SU-DHL-6 (cell line): ENCODE data around the gene TNS1.

Experiments used
- H2AFZ ChIP-seq: fragments of 200-600 bp; sonication (generic); 2 replicates; pipeline ENCODE4 v1.6.1; 2014; ENCODE audit warnings: low read depth, mild to moderate bottlenecking, moderate library complexity, mixed read lengths, antibody characterized with exemption, low read length; ENCODE audit not compliant: severe bottlenecking
- H3F3A ChIP-seq: fragments of 200-600 bp; shearing (Covaris generic); 2 replicates; pipeline ENCODE4 v1.6.0; 2016; ENCODE audit warnings: antibody characterized with exemption, mild to moderate bottlenecking; ENCODE audit not compliant: insufficient read depth
- H3K27ac ChIP-seq: fragments of 200-600 bp; sonication (generic); 2 replicates; pipeline ENCODE4 v1.5.1; 2016; ENCODE audit warnings: low read depth, mild to moderate bottlenecking, low read length, moderate library complexity, mixed read lengths
- H3K27me3 ChIP-seq: fragments of 200-600 bp; sonication (generic), shearing (Covaris generic); 2 replicates; pipeline ENCODE4 v1.6.0; 2014; ENCODE audit warnings: mild to moderate bottlenecking, low read length
- H3K36me3 ChIP-seq: fragments of 200-600 bp; sonication (generic); 2 replicates; pipeline ENCODE4 v1.6.1; 2014; ENCODE audit warnings: mild to moderate bottlenecking, low read length, mixed read lengths
- H3K4me2 ChIP-seq: fragments of 300-600, 200-600 bp; shearing (Covaris generic), sonication (generic); 2 replicates; pipeline ENCODE4 v1.6.0; 2014; ENCODE audit warnings: low read length, low read depth, mild to moderate bottlenecking; ENCODE audit not compliant: poor library complexity, severe bottlenecking
- H3K4me3 ChIP-seq: fragments of 200-600 bp; sonication (generic); 2 replicates; pipeline ENCODE4 v1.5.1; 2014; ENCODE audit warnings: antibody characterized with exemption, low read length, mild to moderate bottlenecking, mixed read lengths; ENCODE audit not compliant: insufficient read depth, poor library complexity, severe bottlenecking
- H3K79me2 ChIP-seq: fragments of 200-600 bp; sonication (generic); 2 replicates; pipeline ENCODE4 v1.6.1; 2014; ENCODE audit warnings: mild to moderate bottlenecking, low read length, moderate library complexity; ENCODE audit not compliant: insufficient read depth
- H3K9ac ChIP-seq: fragments of 200-600 bp; sonication (generic); 2 replicates; pipeline ENCODE4 v1.7.0; 2014; ENCODE audit warnings: mild to moderate bottlenecking, low read length
- H3K9me2 ChIP-seq: fragments of 200-600 bp; sonication (generic); replicated peaks from 2 replicates; pipeline ENCODE4 v1.6.1; 2014; ENCODE audit warnings: low read length; ENCODE audit not compliant: insufficient read depth
- H3K9me3 ChIP-seq: fragments of 200-600 bp; sonication (generic); 2 replicates; pipeline ENCODE4 v1.6.1; 2014; ENCODE audit warnings: low read length, mixed read lengths; ENCODE audit not compliant: insufficient read depth
- H4K20me1 ChIP-seq: fragments of 200-600 bp; sonication (generic); 2 replicates; pipeline ENCODE4 v1.6.1; 2014; ENCODE audit warnings: low read depth, mild to moderate bottlenecking, antibody characterized with exemption, low read length, moderate library complexity, mixed read lengths
- CTCF ChIP-seq: fragments of 200-600 bp; sonication (generic); IDR thresholded peaks from one replicate; pipeline ENCODE4 v1.5.1; 2017; ENCODE audit warnings: antibody characterized with exemption, mild to moderate bottlenecking, low read length, moderate library complexity; ENCODE audit not compliant: insufficient read depth, poor library complexity, severe bottlenecking
- EZH2phosphoT487 ChIP-seq: fragments of 200-600 bp; sonication (generic), shearing (Covaris generic); conservative IDR thresholded peaks from 2 replicates; pipeline ENCODE4 v1.6.1; 2018; ENCODE audit warnings: mild to moderate bottlenecking, antibody characterized with exemption, low read length, moderate library complexity, mixed read lengths

TNS1 gene

DNA sequence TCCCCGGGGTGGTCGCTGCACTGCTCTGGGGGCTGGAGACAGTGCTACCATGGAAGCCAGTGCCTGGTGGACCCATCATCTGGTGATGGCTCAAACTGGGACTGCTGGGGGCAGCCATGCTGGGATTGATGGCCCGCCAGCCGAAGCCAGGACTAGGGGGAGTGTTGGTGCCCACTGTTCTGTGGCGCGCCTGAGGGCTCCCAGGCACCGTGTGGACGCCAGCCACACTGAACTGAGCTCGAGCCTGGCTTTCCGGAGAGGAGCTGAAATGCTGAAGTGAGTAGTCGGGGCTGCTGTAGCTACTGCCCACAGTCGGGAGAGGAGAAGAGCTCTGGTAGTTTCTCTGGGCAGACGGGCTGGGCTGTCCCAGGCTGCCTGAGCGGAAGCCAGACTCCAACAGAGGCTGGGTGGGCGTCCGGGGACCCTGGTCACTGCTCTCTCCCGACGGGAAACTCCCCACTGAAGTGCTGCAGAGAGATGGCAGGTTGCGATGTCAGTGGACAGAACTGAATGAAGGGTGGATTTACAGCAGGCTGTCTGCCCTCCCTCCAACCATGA, 184.4 kb downstream of the TNS1 start:
- H3K36me3 ChIP-seq, result no peaks in the 10 kb centered on the region
- no peak overlapping the region for H3K4me2 ChIP-seq
- H3K27me3 ChIP-seq, result no peaks in the 10 kb centered on the region
- H3K4me3 ChIP-seq, result no peak overlapping the region
- H3K27ac ChIP-seq, result no peak overlapping the region
- H3K9ac ChIP-seq, result no peak overlapping the region
- no peaks in the 10 kb centered on the region for H4K20me1 ChIP-seq
- H3K9me3 ChIP-seq, result no peaks in the 10 kb centered on the region
- H3K79me2 ChIP-seq, result no peaks in the 10 kb centered on the region
- TF ChIP-seq CTCF (no peak), EZH2phosphoT487 (no peak)
- no peak overlapping the region for H2AFZ ChIP-seq
- no peaks in the 10 kb centered on the region for H3K9me2 ChIP-seq
- H3F3A ChIP-seq, result no peaks in the 10 kb centered on the region

- Histone ChIP-seq H3K9me3 (no peaks in the 10 kb centered on the region), H3K27me3 (no peaks in the 10 kb centered on the region), H3K4me3 (no peak overlapping the region), H3K9ac (no peak overlapping the region), H3K27ac (no peak overlapping the region), H3K4me2 (no peak overlapping the region), H3K9me2 (no peaks in the 10 kb centered on the region), H3K79me2 (no peaks in the 10 kb centered on the region), H2AFZ (no peak overlapping the region), H3F3A (no peaks in the 10 kb centered on the region), H3K36me3 (no peaks in the 10 kb centered on the region), H4K20me1 (no peaks in the 10 kb centered on the region)
- no peak for TF ChIP-seq EZH2phosphoT487
- TF ChIP-seq CTCF, result no peak
Observed at GRCh38 chr2:217817466-217818292, 185.1 kb downstream of the TNS1 start.

DNA sequence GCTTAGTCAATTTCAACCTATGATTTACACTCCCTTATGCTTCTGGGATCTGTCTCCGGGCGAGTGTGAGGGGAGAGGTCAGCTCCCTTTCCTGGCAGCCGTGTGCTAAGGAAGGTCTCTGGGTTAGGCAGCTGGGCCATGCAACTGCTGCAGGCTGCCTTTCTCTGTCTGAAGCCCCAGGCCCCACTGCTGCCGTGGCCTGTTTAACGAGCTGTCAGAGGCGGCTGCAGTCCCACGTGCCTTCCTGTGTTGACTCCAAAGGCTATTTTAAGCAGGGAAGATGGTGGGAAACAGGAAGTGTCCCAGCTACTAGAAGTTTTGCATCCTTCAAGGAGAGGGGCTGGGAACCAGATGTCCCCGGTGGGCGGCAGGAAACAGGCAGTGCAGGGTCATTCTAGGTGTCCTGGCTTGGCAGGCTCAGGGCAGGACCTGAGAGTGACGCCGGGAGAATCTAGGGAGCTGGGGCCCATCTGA, 186.4 kb downstream of the TNS1 start:
- no peak overlapping the region for H2AFZ ChIP-seq
- H4K20me1 ChIP-seq, result no peaks in the 10 kb centered on the region
- H3K36me3 ChIP-seq, result no peaks in the 10 kb centered on the region
- H3K9me2 ChIP-seq, result no peaks in the 10 kb centered on the region
- H3F3A ChIP-seq, result no peaks in the 10 kb centered on the region
- no peak overlapping the region for H3K4me3 ChIP-seq
- no peak for TF ChIP-seq CTCF
- no peak for TF ChIP-seq EZH2phosphoT487
- no peaks in the 10 kb centered on the region for H3K79me2 ChIP-seq
- no peaks in the 10 kb centered on the region for H3K9me3 ChIP-seq
- no peak overlapping the region for H3K27ac ChIP-seq
- no peak overlapping the region for H3K4me2 ChIP-seq
- H3K27me3 ChIP-seq, result no peaks in the 10 kb centered on the region
- no peak overlapping the region for H3K9ac ChIP-seq
